GM11168 (cell line): ENCODE results near the gene B3GALT4.

Source experiments
- in situ Hi-C: fragments of 300-500 bp; cut with MboI; formaldehyde crosslinking; loops from one replicate; pipeline ENCODE4 v1.12.0; 2022; ENCODE audit warnings: low sequenced_read_pairs; ENCODE audit not compliant: unreplicated experiment

B3GALT4 gene

DNA sequence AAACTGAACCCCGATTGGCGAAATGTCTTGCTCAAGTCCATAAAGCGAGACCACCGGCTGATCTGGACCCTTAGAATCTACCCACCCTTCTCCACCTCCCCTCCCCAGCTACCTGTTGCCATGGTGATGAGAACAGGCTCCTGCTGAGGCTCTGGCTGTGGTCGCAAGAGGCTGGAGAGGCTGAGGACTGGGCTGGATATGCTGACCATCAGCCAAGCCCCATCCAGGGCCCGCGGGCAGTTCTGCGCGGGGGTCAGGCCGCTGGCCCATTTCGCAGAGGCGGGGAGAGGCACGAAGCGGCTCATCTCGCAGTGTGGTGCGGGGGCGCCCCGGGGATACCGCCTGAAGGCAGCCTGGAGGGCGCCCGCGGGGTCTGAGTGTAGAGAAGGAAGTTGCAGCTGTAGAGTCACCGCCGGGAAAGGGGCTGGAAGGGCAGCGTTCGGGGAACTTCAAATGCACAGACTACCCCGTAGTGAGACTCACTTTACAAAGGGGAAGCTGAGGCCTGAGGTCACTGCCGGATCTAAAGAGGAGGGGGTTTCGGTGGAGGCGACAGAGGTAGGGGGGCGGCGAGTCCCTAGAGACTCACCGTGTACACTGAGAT lies 36.3 kb downstream of the B3GALT4 start:
- in situ Hi-C loops, result no loop called here

DNA sequence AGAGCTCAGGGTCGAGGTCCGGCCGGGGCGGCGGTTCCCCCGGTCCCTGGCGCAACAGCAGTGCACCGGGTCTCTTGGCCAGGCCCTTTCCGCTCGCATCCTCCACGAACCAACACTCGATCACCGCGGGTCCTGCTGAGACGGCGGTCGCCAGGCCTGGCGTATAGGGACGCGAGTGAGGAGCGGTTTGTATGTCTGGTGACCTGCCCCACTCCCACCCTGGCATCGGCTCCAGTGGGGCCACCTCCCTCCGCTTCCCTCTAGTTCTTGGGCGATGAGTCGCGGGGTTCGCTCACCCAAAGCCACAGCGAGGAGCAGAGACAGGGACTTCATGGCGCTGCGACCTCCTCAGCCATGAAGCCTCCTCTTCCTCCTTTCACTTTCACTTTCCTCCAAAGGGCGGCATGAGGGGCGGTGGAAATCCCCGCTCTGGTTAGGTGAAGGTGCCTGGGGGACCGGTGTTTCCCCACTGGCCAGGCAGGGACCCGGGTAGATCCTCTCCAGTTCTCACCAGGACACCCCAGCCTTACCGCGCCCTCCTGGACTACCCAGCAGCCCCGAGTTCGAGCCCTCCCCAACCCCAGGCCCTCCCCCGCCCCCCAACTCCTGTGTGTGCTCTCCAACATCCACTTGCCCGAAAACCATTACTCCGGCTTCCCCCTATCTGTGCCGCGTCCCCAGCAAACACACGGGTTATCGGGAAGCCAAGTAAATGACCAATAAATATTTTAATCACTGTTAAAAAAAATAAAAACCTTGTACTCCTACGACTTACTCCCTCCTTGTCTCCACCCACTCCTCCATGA lies 37.0 kb downstream of the B3GALT4 start, which contains the start of gene TAPBP:
Gene TAPBP (minus strand): TSS at position 370 of the 806 bp plus-strand sequence. CDS start 37 bp downstream, at position 333.
- in situ Hi-C loops, result no loop called here

DNA sequence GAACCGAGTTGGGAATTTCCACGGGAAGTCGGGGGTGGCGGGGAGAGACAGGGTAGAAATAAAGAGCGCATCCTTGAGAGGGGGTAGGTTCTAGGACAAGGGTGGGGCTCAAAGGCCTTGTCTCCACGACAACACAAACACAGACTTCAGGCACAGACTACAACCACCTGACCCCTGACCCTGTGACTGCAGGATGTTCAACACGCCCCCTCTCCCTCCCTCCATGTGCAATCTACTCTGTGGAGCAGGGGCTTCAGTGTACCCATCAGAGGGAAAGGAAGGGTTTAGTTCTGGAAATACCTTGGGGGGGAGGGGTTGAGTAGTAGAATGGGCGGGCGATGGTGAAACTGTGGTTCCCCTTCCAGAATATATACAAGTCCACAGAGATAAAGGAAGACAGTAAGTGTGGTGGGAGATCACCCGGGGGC lies 37.6 kb downstream of the B3GALT4 start:
- in situ Hi-C loops, result no loop called here

DNA sequence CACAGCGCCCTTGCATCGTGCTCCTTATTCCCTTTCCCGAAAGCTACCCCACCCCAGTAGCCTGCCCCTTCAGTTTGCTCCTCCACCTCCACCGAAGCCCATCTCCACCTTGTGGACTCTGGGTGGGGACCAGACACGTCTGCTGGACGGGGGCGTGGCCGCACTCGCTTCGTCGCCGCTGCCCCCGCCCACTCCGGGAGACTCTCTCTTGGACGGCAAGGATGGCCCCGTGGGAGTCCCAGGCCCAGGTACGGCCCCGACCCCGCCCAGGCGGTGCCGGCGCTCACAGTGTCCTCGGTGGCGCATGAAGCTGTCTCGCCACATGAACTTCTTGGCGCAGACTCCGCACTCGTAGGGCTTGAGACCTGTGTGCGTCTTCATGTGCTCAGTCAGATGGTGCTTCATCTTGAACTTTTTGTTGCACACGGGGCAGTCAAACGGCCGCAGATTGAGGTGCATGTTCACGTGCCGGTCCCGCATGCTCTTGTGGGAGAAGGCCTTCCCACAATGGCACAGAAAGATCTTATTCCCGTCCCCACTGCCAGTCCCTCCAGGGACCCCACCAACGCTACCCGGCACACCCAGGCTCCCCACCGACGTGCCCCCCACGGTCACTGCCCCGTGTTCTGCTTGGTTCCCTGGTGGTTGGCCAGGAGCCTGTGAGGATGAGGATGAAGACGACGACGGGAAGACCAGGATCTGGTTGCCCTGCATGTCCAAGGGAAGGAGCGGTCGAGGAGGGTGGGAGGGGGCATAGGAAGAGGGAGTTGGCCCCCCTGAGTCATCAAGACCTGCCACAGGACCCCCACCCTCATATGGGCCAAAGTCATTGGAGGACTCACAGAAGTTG lies 38.2 kb downstream of the B3GALT4 start:
- in situ Hi-C loops, result no loop called here

DNA sequence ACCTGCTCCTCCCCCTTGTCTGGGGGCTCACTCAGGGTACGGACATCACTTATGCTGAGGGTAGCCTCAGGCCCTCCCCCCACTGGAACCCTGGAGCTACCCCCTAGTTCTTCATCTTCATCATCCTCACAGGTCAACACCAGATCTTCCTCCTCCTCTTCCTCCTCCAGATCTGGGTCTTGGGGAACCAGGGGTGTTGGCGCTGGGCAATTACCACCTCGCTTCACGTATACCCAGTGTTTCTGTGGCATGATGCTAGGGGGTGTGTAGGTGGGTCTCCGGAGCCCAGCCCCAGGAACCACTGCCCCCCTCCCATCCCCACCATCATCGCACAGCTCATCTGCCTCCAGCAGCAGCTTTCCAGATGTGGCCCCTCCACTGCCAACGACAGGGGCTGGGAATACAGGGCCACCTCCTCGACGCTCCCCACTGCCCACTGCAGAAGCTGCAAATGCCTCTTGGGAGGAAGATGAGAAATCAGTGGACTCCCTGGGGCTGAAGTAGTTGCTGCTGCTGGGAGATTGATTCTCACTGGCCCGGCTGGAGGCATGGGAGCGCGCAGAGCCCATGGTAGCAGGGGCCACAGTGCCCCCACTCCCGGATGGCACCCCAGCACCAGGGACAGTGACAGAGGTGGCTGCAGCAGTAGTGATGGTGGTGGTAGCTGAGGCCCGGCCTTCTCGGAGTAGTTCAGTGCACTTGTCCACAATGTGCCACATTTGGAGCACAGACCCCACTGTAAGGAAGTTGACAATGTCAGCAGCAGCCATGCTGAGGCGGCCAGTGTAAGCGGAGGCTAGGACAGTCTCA lies 39.1 kb downstream of the B3GALT4 start:
- in situ Hi-C loops, result no loop called here

DNA sequence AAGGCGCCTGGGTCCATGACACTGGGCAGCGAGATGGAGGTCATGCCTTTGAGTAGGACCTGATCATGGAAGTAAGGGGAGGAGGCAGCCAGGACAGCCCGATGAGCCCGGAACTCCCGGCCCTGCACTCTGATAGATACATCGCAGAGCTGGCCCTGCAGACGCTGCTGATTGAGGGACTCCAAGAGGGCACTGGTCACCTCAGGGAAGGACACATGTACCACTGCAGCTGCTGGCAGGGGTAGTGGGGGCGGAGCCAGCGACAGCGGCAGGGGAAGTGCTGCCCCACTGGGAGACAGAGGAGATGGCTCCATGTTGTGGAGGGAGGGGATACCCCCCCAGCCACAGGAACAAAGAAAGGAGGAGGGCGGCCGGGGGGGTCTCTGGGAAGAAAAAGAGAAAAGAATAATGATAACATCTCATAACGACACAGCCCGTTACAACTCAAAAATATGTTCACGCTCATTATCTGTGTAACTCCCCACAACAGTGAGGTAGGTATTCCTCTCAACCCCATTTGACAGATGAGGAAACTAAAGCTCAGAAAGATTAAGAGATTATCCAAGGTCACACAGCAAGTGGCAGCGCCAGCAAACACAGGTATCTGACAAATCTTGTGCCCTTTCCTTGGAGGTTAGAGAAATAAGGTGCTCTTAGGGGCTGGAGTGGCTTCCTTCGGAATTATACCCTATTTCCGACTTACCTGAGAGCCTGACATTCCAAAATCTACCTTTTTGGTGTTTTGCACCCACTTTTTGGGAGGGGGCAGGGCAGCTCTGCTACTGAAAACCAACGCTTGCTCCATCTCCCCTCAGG lies 39.9 kb downstream of the B3GALT4 start:
- in situ Hi-C loops, result no loop called here

DNA sequence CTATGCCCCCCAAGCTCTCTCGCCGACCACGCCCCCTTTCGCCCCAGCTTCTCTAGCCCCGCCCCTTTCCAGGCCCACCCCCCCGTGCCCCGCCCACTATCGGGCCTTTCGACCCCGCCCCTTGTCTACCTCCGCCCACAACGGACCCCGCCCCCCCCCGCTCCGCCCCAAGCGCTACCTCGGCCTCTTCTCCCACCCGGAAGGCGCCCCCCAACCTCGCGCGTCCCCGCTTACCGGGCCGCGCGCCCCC lies 40.4 kb downstream of the B3GALT4 start:
- in situ Hi-C loops, result no loop called here

DNA sequence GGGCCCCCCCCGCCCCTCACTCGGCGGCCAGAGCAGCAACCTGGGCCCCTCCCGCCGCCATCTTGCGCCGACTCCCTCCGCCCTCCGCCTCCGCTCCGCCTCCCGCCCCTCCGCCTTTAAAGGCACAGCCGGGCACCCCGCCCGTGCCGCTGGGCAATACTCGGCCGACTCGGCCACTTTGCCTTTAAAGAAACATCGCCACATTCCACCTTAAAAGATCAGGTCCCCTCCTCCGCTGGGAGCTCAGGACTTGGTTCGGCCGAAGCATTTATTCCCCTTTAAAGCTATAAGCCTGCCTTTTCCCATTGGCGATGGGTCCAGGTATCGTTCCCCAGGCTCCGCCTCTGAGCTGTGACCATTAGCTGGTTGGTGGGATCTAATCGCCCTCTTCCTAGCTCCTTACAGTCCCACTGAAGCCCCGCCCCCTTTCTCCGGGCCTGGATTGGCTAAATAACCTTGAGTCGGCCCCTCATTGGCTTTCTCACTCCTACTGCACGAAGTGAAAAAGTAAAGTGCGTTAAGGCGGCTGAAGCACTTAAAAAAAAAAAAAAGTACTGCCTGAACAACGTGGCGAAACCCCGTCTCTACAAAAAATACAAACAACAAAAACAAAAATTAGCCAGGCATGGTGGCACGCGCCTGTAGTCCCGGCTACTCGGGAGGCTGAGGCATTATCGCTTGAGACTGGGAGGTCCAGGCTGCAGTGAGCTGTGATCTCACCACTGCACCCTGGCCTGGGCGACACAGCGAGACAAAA lies 40.9 kb downstream of the B3GALT4 start, which contains the start of gene ZBTB22:
Gene ZBTB22 (minus strand): TSS at position 76 of the 757 bp plus-strand sequence. CDS start 828 bp downstream, outside the sequence.
- in situ Hi-C loops, result no loop called here

DNA sequence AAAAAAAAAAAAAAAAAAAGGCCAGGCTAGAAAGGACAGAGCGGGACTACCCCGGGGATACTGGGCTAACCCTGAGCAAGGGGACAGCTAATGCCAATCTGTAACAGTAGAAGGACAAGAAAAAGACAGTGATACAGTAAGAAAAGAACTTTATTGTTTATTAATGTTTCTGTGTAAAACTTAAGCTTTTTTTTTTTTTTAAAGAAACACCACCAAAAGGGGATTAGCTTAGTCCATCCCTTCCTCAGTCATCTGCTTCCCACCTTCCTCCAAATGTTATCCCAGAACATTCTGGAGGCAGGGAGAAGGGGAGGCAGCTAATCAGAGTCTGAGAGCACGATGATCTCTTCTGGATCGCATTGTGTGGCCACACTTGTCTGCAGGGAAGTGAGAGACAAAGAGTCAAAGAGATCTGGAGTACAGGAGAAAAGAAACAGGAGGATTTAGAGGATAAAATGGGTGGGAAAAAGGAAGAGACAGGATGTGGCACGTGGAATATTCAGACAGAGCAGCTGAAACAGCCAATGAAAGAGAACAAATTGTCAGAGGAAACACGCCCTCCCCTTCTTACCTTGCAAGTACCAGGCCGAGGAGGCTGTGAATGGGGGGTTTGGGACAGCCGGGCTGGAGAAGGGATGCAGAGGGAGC lies 41.6 kb downstream of the B3GALT4 start:
- in situ Hi-C loops, result no loop called here

DNA sequence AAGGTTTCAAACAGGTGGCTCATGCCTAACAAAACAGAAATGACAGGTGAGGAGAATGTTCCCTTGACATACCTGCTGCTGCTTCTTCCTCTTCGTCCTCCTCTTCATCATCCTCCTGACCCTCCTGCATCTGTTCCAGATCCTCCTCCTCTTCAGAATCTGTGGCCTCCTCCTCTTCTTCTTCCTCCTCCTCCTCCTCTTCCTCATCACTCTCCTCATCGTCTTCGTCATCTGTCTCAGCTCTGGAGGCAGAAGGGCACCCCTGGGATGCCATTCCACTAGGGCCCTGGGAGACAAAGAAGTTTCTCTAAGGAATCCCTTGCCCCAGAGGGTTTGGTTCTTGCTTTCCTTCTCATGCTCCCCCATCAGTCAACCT lies 43.0 kb downstream of the B3GALT4 start:
- in situ Hi-C loops, result no loop called here

DNA sequence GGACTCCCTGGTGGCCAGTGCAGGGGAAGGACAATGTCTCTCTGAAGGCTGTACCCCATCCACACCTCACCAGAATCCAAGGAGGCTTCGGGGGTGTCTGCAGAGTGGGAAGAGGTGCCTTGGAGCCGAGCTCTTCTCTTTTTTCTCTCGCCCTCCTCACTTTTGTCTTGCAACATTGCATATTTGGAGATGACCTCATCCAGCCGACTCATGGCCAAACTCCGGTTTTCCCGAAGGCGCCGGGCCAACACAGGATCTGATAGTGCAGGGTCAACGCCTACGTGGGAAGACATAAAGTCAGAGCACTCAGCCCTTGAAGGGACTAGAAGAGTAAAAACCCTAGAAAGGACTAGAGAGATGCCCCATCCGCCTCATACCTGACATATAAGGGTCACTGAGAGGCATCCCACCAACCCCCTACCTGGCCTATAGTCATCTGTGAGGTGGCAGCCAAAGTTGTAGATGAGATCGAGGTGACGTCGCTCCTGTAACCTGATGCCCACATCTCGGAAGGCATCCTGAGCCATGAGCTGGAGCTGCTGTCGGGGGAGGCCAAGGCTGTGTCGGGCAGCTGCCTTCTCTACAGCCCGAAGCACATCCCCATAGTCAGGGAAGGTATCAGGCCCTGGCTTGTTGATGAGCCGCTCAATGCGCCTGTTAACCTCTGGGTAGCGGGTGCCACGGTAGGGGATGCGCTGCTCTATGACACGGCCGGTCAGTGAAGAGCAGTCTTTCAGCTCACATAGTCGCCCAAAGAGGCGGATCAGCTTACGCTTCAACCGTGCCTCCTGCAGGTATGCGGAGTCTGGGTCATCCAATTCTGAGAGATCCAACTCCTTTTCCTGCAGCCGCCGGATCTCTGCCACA lies 43.6 kb downstream of the B3GALT4 start:
- in situ Hi-C loops, result no loop called here

DNA sequence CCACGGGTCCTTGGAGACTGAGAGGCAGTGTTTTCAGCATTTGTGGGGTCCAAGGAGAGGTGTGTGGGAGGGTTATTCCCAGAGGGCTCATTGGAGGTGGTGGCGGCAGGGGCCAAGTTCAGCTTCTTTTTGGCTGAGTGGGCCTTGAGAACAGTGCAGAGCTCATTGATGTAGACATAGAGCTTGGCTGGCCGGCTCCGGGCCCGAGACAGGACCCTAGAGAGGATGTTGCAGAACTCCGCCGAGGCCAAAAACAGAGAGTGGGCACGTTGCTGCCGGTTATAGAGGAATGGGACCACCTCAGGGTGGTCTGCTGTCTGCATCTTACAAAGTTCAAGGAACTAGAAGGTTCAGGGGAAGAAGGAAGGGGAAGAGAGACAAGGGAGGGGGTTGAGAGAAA lies 44.3 kb downstream of the B3GALT4 start:
- in situ Hi-C loops, result no loop called here

DNA sequence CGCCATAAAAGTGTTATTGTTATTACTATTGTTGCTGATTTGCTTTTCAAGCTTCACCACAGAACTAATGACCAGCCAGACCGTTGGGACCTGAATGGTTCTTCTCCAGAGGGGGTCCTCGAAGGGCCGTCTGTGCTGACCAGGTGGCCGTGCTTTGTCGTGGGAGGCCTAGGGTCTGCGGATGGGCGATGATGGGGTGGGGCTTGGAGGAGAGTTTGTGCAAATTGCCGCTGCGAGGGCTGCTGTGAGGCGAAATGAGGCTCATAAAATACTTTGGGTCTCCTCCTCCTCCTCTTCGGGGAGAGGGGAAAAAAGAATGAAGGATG lies 46.7 kb downstream of the B3GALT4 start:
- in situ Hi-C loops, result no loop called here

DNA sequence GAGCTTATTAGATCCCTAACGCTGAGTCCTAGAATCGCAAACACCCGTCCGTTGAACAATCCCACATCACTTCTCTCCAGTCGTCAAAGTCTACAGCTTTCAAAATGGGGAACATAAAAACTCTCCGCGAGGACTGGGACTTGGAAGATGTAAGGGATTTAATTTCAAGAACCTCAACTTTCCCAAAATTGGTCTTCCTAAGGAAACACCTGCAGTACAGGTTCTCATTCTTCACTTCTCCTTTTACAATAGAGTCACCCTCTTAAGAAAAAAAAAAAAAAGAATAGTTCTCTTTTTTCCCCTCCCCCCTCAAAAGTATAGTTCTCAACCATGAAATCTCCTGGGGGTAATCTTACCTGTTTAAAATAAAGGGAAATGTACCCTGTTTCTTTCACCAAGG lies 47.2 kb downstream of the B3GALT4 start:
- in situ Hi-C loops, result no loop called here
